Neuronal stem cell (in vitro differentiated cells): Measurements from ENCODE around the gene OPN4.

Experiments
- DNase-seq: peaks from one replicate; pipeline ENCODE4 v3.0.0-alpha.2; 2013; ENCODE audit warnings: low spot score
- H2AFZ ChIP-seq: one replicate; pipeline ENCODE4 v1.6.1; 2013; ENCODE audit warnings: mild to moderate bottlenecking, low read length, inconsistent platforms
- H2AK5ac ChIP-seq: 2 replicates; pipeline ENCODE4 v1.6.1; 2013; ENCODE audit warnings: low read depth, mild to moderate bottlenecking, inconsistent platforms, low read length, moderate library complexity, mixed read lengths
- H2BK120ac ChIP-seq: 2 replicates; pipeline ENCODE4 v1.6.1; 2013; ENCODE audit warnings: low read depth, mild to moderate bottlenecking, inconsistent platforms, low read length, moderate library complexity, mixed read lengths
- H2BK12ac ChIP-seq: one replicate; pipeline ENCODE4 v1.6.1; 2013; ENCODE audit warnings: low read length, inconsistent platforms
- H2BK15ac ChIP-seq: 2 replicates; pipeline ENCODE4 v1.6.1; 2013; ENCODE audit warnings: mild to moderate bottlenecking, low read length, inconsistent platforms, mixed read lengths
- H2BK5ac ChIP-seq: one replicate; pipeline ENCODE4 v1.6.1; 2013; ENCODE audit warnings: inconsistent platforms, mild to moderate bottlenecking, low read length, moderate library complexity
- H3K14ac ChIP-seq: one replicate; pipeline ENCODE4 v1.6.1; 2013; ENCODE audit warnings: low read length, inconsistent platforms
- H3K18ac ChIP-seq: 2 replicates; pipeline ENCODE4 v1.6.1; 2013; ENCODE audit warnings: low read length, inconsistent platforms
- H3K23ac ChIP-seq: 2 replicates; pipeline ENCODE4 v1.6.1; 2013; ENCODE audit warnings: low read depth, mild to moderate bottlenecking, mixed read lengths, low read length, inconsistent platforms; ENCODE audit not compliant: poor library complexity
- H3K27ac ChIP-seq: replicated peaks from 3 replicates; pipeline ENCODE4 v1.5.1; 2013; ENCODE audit warnings: low read length, inconsistent platforms
- H3K27me3 ChIP-seq, 3 experiments: 2 replicates each; pipeline ENCODE4 v1.6.1; 2013; ENCODE audit warnings: low read length in 3 of 3, mild to moderate bottlenecking in 2 of 3, inconsistent platforms in 1 of 3, low read depth in 1 of 3, mixed read lengths in 1 of 3, moderate library complexity in 1 of 3; ENCODE audit not compliant: control insufficient read depth in 3 of 3, insufficient read depth in 3 of 3
- H3K36me3 ChIP-seq, 2 donors: replicated peaks in 1 of 2; 2 replicates each; pipeline ENCODE4 v1.6.1; 2013; ENCODE audit warnings: low read length in 2 of 2; ENCODE audit not compliant: control insufficient read depth in 2 of 2, insufficient read depth in 2 of 2
- H3K4ac ChIP-seq: 2 replicates; pipeline ENCODE4 v1.6.1; 2013; ENCODE audit warnings: inconsistent platforms, mild to moderate bottlenecking, low read length, moderate library complexity
- H3K4me1 ChIP-seq, 2 donors: 1 replicate in 1 of 2; 2 replicates in 1 of 2; pipeline ENCODE4 v1.6.1; 2013; ENCODE audit warnings: low read length in 2 of 2, low read depth in 1 of 2; ENCODE audit not compliant: control insufficient read depth in 2 of 2, insufficient read depth in 1 of 2
- H3K4me2 ChIP-seq: one replicate; pipeline ENCODE4 v1.6.1; 2013; ENCODE audit warnings: mild to moderate bottlenecking, low read length, inconsistent platforms; ENCODE audit not compliant: insufficient read depth, poor library complexity, severe bottlenecking
- H3K4me3 ChIP-seq, 2 donors: 2 replicates each; pipeline ENCODE4 v1.5.1; 2013; ENCODE audit warnings: low read length in 2 of 2, mild to moderate bottlenecking in 2 of 2, inconsistent platforms in 1 of 2, moderate library complexity in 1 of 2
- H3K79me1 ChIP-seq: one replicate; pipeline ENCODE4 v1.6.1; 2013; ENCODE audit warnings: low read depth, mild to moderate bottlenecking, inconsistent platforms, low read length, moderate library complexity
- H3K9ac ChIP-seq: one replicate; pipeline ENCODE4 v1.6.1; 2013; ENCODE audit warnings: mild to moderate bottlenecking, low read depth, low read length, inconsistent platforms; ENCODE audit not compliant: poor library complexity
- H3K9me3 ChIP-seq, 2 donors: replicated peaks in 1 of 2; 2 replicates each; pipeline versions ENCODE3 to v1.6.1; 2013; ENCODE audit warnings: low read length in 2 of 2, mild to moderate bottlenecking in 2 of 2, inconsistent platforms in 1 of 2, low read depth in 1 of 2, mixed read lengths in 1 of 2, moderate library complexity in 1 of 2; ENCODE audit not compliant: control insufficient read depth in 2 of 2, insufficient read depth in 1 of 2
- H4K8ac ChIP-seq: one replicate; pipeline ENCODE4 v1.6.1; 2013; ENCODE audit warnings: low read depth, mild to moderate bottlenecking, inconsistent platforms, low read length, moderate library complexity
- H4K91ac ChIP-seq: one replicate; pipeline ENCODE4 v1.6.1; 2013; ENCODE audit warnings: low read length, low read depth, mild to moderate bottlenecking, inconsistent platforms; ENCODE audit not compliant: poor library complexity
- WGBS, 2 donors: extraction: QIAGEN DNeasy Blood & Tissue Kit; methylation state at CpG; one replicate each; pipeline ENCODE4 v1.1.7; 2013; ENCODE audit warnings: missing lambda C conversion rate in 2 of 2, mixed read lengths in 1 of 2; ENCODE audit not compliant: insufficient read length in 2 of 2, insufficient replicate concordance in 1 of 2; ENCODE audit errors: extremely low coverage in 2 of 2; 5-methylcytosine and 5-hydroxymethylcytosine counted together

Gene OPN4

DNA sequence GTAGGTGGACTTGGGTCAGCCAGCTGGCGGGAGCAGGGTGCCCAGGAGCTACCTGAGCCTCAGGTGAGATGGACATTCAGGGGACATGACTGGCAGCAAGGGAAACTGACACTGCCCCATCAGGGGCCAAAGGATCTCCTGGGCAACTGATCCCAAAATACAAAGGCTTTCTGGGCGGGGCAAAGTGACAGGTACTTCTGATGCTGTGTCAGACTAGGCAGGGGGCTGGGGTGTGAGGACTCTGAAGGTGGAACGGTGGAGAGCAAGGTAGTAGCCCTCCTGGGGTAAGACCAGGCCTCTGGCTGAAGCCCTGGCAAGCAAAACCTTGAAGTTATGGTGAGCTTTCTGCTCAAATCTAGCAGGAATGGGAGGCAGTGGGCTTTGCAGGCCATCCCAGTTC lies 4.4 kb downstream of the OPN4 start:
- H2BK5ac ChIP-seq, result no peak overlapping the region
- no peak overlapping the region for H3K4me3 ChIP-seq
- peak overlapping the region; percentile 73 for H2AK5ac ChIP-seq
- H2BK120ac ChIP-seq, result no peak overlapping the region
- H3K4me2 ChIP-seq, result no peak overlapping the region
- peaks cover 0 to 35% (median 0%) of the 10 kb centered on the region in 3 experiments for H3K27me3 ChIP-seq
- peak overlapping the region; percentile 57 for H3K14ac ChIP-seq
- no peak overlapping the region for H3K9ac ChIP-seq
- H3K79me1 ChIP-seq, result no peaks in the 10 kb centered on the region
- H3K4me1 ChIP-seq, result no peaks in the 10 kb centered on the region
- no peak overlapping the region for H3K27ac ChIP-seq
- WGBS, 2 donors, result no CpG with 5 or more reads among the region's 3 CpGs
- no peak overlapping the region for H4K8ac ChIP-seq
- peak overlapping the region; percentile 87 for H3K23ac ChIP-seq
- H3K4ac ChIP-seq, result no peak overlapping the region
- H3K36me3 ChIP-seq, result no peaks in the 10 kb centered on the region
- H2BK15ac ChIP-seq, result no peak overlapping the region
- no peak overlapping the region for H2AFZ ChIP-seq
- peaks cover 0 to 3% of the 10 kb centered on the region in 2 donors for H3K9me3 ChIP-seq
- H2BK12ac ChIP-seq, result no peak overlapping the region
- H4K91ac ChIP-seq, result peak overlapping the region; percentile 67
- no peak overlapping the region for H3K18ac ChIP-seq
- DNase-seq, result no peak

DNA sequence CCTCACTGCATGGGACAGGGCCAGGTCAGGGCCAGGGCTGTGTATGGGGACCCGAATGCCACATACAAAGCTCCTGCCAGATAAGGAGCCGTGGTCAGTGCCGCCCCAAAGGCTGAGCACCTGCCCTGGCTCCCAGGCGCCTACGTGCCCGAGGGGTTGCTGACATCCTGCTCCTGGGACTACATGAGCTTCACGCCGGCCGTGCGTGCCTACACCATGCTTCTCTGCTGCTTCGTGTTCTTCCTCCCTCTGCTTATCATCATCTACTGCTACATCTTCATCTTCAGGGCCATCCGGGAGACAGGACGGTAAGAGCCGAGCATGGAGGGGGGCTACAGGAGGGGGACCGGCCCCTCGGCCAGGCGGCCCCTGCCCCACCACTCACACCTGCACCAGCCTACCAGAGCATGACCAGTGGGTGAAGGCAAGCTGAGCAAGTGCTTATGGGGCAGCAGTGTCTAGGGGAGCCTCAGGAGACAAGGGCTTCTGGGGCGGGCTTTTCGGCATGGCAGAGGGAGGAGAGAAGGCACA lies 4.9 kb downstream of the OPN4 start:
- no peak overlapping the region for H4K8ac ChIP-seq
- H3K14ac ChIP-seq, result no peak overlapping the region
- H2BK5ac ChIP-seq, result no peak overlapping the region
- H4K91ac ChIP-seq, result peak overlapping the region; percentile 67
- H3K4me3 ChIP-seq, result no peak overlapping the region
- DNase-seq, result no peak
- peaks cover 0 to 3% of the 10 kb centered on the region in 2 donors for H3K4me1 ChIP-seq
- H3K27ac ChIP-seq, result no peak overlapping the region
- H2BK15ac ChIP-seq, result peak overlapping the region; percentile 10
- H3K18ac ChIP-seq, result peak overlapping the region; percentile 9
- no peak overlapping the region for H3K4ac ChIP-seq
- no peak overlapping the region for H2BK120ac ChIP-seq
- peak overlapping the region; percentile 87 for H3K23ac ChIP-seq
- no peaks in the 10 kb centered on the region for H3K79me1 ChIP-seq
- peak overlapping the region; percentile 78 for H2AK5ac ChIP-seq
- no peak overlapping the region for H2AFZ ChIP-seq
- peaks cover 0 to 33% (median 0%) of the 10 kb centered on the region in 3 experiments for H3K27me3 ChIP-seq
- no peaks in the 10 kb centered on the region for H3K9me3 ChIP-seq
- no peaks in the 10 kb centered on the region for H3K36me3 ChIP-seq
- H3K9ac ChIP-seq, result peak overlapping the region; percentile 9
- no peak overlapping the region for H3K4me2 ChIP-seq
- H2BK12ac ChIP-seq, result no peak overlapping the region
- no CpG with 5 or more reads among the region's 19 CpGs for WGBS, 2 donors

DNA sequence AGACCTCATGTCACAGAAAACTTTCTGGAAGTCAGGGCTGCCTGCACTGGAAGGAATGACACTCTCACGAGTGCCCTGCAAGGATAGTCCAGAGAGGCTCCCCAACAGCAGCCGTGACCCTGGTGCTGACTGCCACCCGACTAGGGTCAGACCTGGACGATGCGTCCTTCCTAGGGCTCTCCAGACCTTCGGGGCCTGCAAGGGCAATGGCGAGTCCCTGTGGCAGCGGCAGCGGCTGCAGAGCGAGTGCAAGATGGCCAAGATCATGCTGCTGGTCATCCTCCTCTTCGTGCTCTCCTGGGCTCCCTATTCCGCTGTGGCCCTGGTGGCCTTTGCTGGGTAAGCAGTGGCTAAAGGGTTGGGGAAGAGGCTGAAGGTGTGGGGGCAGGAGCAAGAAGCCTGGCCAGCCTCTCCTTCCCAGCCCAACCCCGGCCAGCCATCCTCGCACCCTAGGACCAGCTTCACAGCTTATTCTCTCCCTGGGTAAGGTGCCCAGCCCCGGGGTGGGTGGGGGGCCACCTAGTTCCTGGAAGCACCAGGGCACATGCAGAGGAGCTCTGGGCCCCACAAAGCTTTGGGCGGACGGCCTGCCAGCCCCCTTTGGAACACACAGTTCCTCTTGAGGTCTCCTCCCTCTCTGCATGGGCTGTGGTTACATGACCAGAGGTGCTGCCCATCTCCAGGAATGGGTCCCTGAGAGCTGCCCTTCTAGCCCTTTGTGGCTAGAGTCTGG lies 5.5 kb downstream of the OPN4 start:
- H3K23ac ChIP-seq, result peak overlapping the region; percentile 47
- WGBS, 2 donors, result no CpG with 5 or more reads among the region's 17 CpGs
- peaks cover 0 to 32% (median 0%) of the 10 kb centered on the region in 3 experiments for H3K27me3 ChIP-seq
- no peak overlapping the region for H4K91ac ChIP-seq
- no peak overlapping the region for H4K8ac ChIP-seq
- peak overlapping the region; percentile 3 for H3K18ac ChIP-seq
- H2BK120ac ChIP-seq, result no peak overlapping the region
- H2BK5ac ChIP-seq, result no peak overlapping the region
- no peak overlapping the region for H3K27ac ChIP-seq
- H3K14ac ChIP-seq, result no peak overlapping the region
- no peak overlapping the region for H2AFZ ChIP-seq
- H3K36me3 ChIP-seq, result no peaks in the 10 kb centered on the region
- peak overlapping the region; percentile 10 for H2BK15ac ChIP-seq
- DNase-seq, result no peak
- H3K9me3 ChIP-seq, result no peaks in the 10 kb centered on the region
- H2BK12ac ChIP-seq, result peak overlapping the region; percentile 2
- no peaks in the 10 kb centered on the region for H3K79me1 ChIP-seq
- H3K4ac ChIP-seq, result peak overlapping the region; percentile 7
- H3K4me3 ChIP-seq, result no peak overlapping the region
- no peak overlapping the region for H3K9ac ChIP-seq
- H2AK5ac ChIP-seq, result peak overlapping the region; percentile 78
- H3K4me1 ChIP-seq, result peaks cover 2 to 8% of the 10 kb centered on the region in 2 donors
- H3K4me2 ChIP-seq, result no peak overlapping the region

DNA sequence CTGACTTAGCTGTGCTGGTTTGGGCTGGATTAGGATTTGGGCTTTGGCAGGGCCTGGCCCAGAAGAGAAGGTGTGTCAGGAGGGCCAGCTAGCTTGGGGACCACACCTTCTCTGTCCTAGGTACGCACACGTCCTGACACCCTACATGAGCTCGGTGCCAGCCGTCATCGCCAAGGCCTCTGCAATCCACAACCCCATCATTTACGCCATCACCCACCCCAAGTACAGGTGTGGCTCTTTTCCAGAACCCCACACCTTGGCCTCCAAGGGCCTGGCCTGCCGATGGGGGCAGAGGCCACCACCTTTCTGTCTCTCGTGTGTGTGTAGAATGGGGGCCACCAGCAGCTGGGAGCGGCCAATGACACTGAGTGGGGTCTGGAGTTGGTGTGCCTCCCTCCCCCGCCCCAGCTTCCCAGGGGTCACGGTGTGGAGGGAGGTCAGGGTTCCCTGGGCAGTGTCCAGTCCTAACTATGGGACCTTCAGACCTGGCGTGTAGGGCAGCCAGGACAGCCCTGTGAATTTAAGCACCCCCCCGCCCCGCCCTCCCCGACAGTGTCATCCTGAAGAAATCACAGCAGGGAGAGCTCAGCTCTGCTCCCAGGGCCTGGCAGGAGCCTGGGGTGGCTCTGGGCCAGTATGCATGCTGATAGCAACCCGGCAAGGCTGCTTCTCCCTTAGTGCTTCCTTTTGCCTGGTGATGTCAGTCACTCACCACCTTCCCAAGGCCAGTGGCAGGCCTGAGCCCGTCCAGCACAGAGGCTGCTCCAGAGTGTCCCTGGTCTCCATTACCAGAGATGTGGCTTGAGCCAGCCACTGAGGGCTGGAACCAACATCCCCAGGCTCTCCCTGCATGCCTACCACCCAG lies 7.0 kb downstream of the OPN4 start:
- H3K4me3 ChIP-seq, result no peak overlapping the region
- peak overlapping the region; percentile 55 for H2BK15ac ChIP-seq
- peaks cover 0 to 32% (median 0%) of the 10 kb centered on the region in 3 experiments for H3K27me3 ChIP-seq
- no peak for DNase-seq
- peaks cover 2% of the 10 kb centered on the region for H3K79me1 ChIP-seq
- no peak overlapping the region for H2BK120ac ChIP-seq
- no peak overlapping the region for H3K14ac ChIP-seq
- no peak overlapping the region for H3K4me2 ChIP-seq
- no CpG with 5 or more reads among the region's 17 CpGs for WGBS, 2 donors
- no peak overlapping the region for H4K8ac ChIP-seq
- H3K4ac ChIP-seq, result no peak overlapping the region
- H2BK12ac ChIP-seq, result no peak overlapping the region
- no peak overlapping the region for H3K27ac ChIP-seq
- H2AK5ac ChIP-seq, result peak overlapping the region; percentile 86
- no peak overlapping the region for H2AFZ ChIP-seq
- no peaks in the 10 kb centered on the region for H3K9me3 ChIP-seq
- no peaks in the 10 kb centered on the region for H3K36me3 ChIP-seq
- H3K4me1 ChIP-seq, result peaks cover 11 to 18% of the 10 kb centered on the region in 2 donors
- no peak overlapping the region for H2BK5ac ChIP-seq
- H3K23ac ChIP-seq, result peak overlapping the region; percentile 77
- no peak overlapping the region for H4K91ac ChIP-seq
- peak overlapping the region; percentile 30 for H3K9ac ChIP-seq
- peak overlapping the region; percentile 65 for H3K18ac ChIP-seq
